ENCODE measurements around the gene SCUBE1. TPM values are rescaled to one million over a fixed set of nuclear protein-coding genes. Genes with fewer than 3 reads are reported as not detected.

SCUBE1 gene
- total RNA-seq, 2 experiments from 2014 or later: not detected

- no peaks in the 10 kb centered on the region for H3K4me1 ChIP-seq (ENCODE audit: insufficient read depth, low read length, poor library complexity, severe bottlenecking)
- CTCF ChIA-PET (ENCODE audit: unreplicated experiment): no interaction called here
- intact Hi-C loops (cut with micrococcal nuclease; ENCODE audit: unreplicated experiment): no loop called here
- no peak overlapping the region for H3K4me2 ChIP-seq (ENCODE audit: low read length)
- DNase-seq (ENCODE audit: low spot score): no peak
- no peaks in the 10 kb centered on the region for H3K79me2 ChIP-seq (ENCODE audit: insufficient read depth, low read depth, low read length)
- POLR2A ChIA-PET: no interaction called here
- no peaks in the 10 kb centered on the region for H3K36me3 ChIP-seq (ENCODE audit: insufficient read depth, low read length)
- no TSS peak for BruUV-seq (replicated peaks)
- no peak overlapping the region for H3K27ac ChIP-seq (ENCODE audit: low read depth, low read length, poor library complexity, severe bottlenecking)
- no peak overlapping the region for H3K4me3 ChIP-seq (ENCODE audit: low read depth, low read length, poor library complexity, severe bottlenecking)
- TF ChIP-seq CTCF (conservative IDR thresholded peaks at IDR 0.05; ENCODE audit: low read length) (no peak), EZH2phosphoT487 (IDR thresholded peaks at IDR 0.05; ENCODE audit: borderline replicate concordance, low read depth, low read length) (no peak)
- no peaks in the 10 kb centered on the region for H3K9me2 ChIP-seq (ENCODE audit: insufficient read depth, low read length)
- no peaks in the 10 kb centered on the region for H4K20me1 ChIP-seq (ENCODE audit: insufficient read depth, low read length)
- H2AFZ ChIP-seq (ENCODE audit: low read length): no peak overlapping the region
- no peaks in the 10 kb centered on the region for H3K9me3 ChIP-seq (ENCODE audit: low read length)
Observed at GRCh38 chr22:43247546-43248260, 95.5 kb downstream of the SCUBE1 start.

GRCh38 chr22:43246188-43246587 is 97.0 kb downstream of the SCUBE1 start:
- H3K4me3 ChIP-seq (ENCODE audit: low read depth, low read length, poor library complexity, severe bottlenecking): no peak overlapping the region
- H3K36me3 ChIP-seq (ENCODE audit: insufficient read depth, low read length): no peaks in the 10 kb centered on the region
- ChIA-PET POLR2A (no interaction called here), CTCF (ENCODE audit: unreplicated experiment) (no interaction called here)
- TF ChIP-seq CTCF (conservative IDR thresholded peaks at IDR 0.05; ENCODE audit: low read length) (no peak), EZH2phosphoT487 (IDR thresholded peaks at IDR 0.05; ENCODE audit: borderline replicate concordance, low read depth, low read length) (no peak)
- H2AFZ ChIP-seq (ENCODE audit: low read length): no peak overlapping the region
- no peaks in the 10 kb centered on the region for H3K4me1 ChIP-seq (ENCODE audit: insufficient read depth, low read length, poor library complexity, severe bottlenecking)
- BruUV-seq (replicated peaks): no TSS peak
- H3K9me3 ChIP-seq (ENCODE audit: low read length): no peaks in the 10 kb centered on the region
- intact Hi-C loops (cut with micrococcal nuclease; ENCODE audit: unreplicated experiment): no loop called here
- H3K4me2 ChIP-seq (ENCODE audit: low read length): no peak overlapping the region
- no peak for DNase-seq (ENCODE audit: low spot score)
- H4K20me1 ChIP-seq (ENCODE audit: insufficient read depth, low read length): no peaks in the 10 kb centered on the region
- no peak overlapping the region for H3K27ac ChIP-seq (ENCODE audit: low read depth, low read length, poor library complexity, severe bottlenecking)
- no peaks in the 10 kb centered on the region for H3K79me2 ChIP-seq (ENCODE audit: insufficient read depth, low read depth, low read length)
- no peaks in the 10 kb centered on the region for H3K9me2 ChIP-seq (ENCODE audit: insufficient read depth, low read length)

- no TSS peak for BruUV-seq (replicated peaks)
- TF ChIP-seq CTCF (conservative IDR thresholded peaks at IDR 0.05; ENCODE audit: low read length) (no peak), EZH2phosphoT487 (IDR thresholded peaks at IDR 0.05; ENCODE audit: borderline replicate concordance, low read depth, low read length) (no peak)
- intact Hi-C loops (cut with micrococcal nuclease; ENCODE audit: unreplicated experiment): no loop called here
- no peak overlapping the region for H3K27ac ChIP-seq (ENCODE audit: low read depth, low read length, poor library complexity, severe bottlenecking)
- no peak for DNase-seq (ENCODE audit: low spot score)
- no peaks in the 10 kb centered on the region for H4K20me1 ChIP-seq (ENCODE audit: insufficient read depth, low read length)
- H2AFZ ChIP-seq (ENCODE audit: low read length): no peak overlapping the region
- no peaks in the 10 kb centered on the region for H3K9me3 ChIP-seq (ENCODE audit: low read length)
- POLR2A ChIA-PET: no interaction called here
- no peaks in the 10 kb centered on the region for H3K36me3 ChIP-seq (ENCODE audit: insufficient read depth, low read length)
- no peaks in the 10 kb centered on the region for H3K4me1 ChIP-seq (ENCODE audit: insufficient read depth, low read length, poor library complexity, severe bottlenecking)
- H3K4me3 ChIP-seq (ENCODE audit: low read depth, low read length, poor library complexity, severe bottlenecking): no peak overlapping the region
- no peaks in the 10 kb centered on the region for H3K9me2 ChIP-seq (ENCODE audit: insufficient read depth, low read length)
- no peak overlapping the region for H3K4me2 ChIP-seq (ENCODE audit: low read length)
- no peaks in the 10 kb centered on the region for H3K79me2 ChIP-seq (ENCODE audit: insufficient read depth, low read depth, low read length)
- CTCF ChIA-PET (ENCODE audit: unreplicated experiment): no interaction called here
Observed at GRCh38 chr22:43245717-43246116, 97.5 kb downstream of the SCUBE1 start.
